Fibroblast of the aortic adventitia (primary cell): ENCODE measurements around the gene AATF. TPM values are rescaled to one million over a fixed set of nuclear protein-coding genes. Genes with fewer than 3 reads are reported as not detected.

Source experiments
- DNase-seq: peaks from one replicate; pipeline ENCODE4 v3.0.0-alpha.2; 2010; ENCODE audit warnings: low read depth
- H3K4me3 ChIP-seq: 2 replicates; pipeline ENCODE4 v1.5.1; 2011; ENCODE audit warnings: low read depth, mild to moderate bottlenecking, control low read depth, low read length, moderate library complexity
- CTCF ChIP-seq: IDR thresholded peaks from 2 replicates; pipeline ENCODE4 v1.5.1; 2011; ENCODE audit warnings: mild to moderate bottlenecking, low read length, control low read depth, inconsistent platforms; ENCODE audit not compliant: insufficient read depth
- total RNA-seq: library from RNA; depleted of rRNA; stranded (reverse); fragments of >200 nt; gene quantifications from 2 replicates; pipeline ENCODE4 v1.2.3, GENCODE V29; 2012; ENCODE audit warnings: low replicate concordance

The AATF gene
- 25.1 and 80.8 TPM in 2 replicates for total RNA-seq

- peak within 1 kb of the TSS; percentile 89 for H3K4me3 ChIP-seq
- DNase-seq: peak; percentile 93
- no peak for TF ChIP-seq CTCF
These were observed at the start of gene AATF for GRCh38 chr17:36948717-36949460. Gene AATF (plus strand): TSS chr17:36948954. CDS start chr17:36949126, 172 bp downstream.

- TF ChIP-seq CTCF: no peak
- no peak overlapping the region for H3K4me3 ChIP-seq
- DNase-seq: no peak
These were observed 49.2 kb upstream of the AATF start for GRCh38 chr17:36899250-36900159.

GRCh38 chr17:36900160-36900512 lies 48.6 kb upstream of the AATF start:
- DNase-seq: no peak
- no peak overlapping the region for H3K4me3 ChIP-seq
- no peak for TF ChIP-seq CTCF

DNA sequence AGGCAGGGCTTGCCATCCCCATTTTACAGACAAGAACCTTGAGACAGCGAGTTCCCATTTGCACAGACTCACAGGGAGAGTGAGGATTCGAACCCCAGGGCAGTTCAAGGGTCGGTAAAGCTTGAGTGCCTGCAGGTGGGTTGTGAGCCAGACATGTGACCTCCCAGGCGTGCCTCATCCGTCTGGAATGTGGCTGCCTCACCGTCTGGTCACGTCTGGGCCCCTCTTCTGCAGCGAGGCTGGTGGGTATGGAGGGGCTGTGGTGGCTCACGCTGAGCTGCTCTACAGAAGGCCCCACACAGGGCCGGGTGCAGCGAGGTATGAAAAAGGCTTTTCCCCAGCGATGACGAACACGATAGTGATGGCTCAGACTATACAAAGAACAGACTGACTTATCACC lies 47.2 kb upstream of the AATF start:
- no peak for TF ChIP-seq CTCF
- no peak overlapping the region for H3K4me3 ChIP-seq
- DNase-seq: peak; percentile 30

DNA sequence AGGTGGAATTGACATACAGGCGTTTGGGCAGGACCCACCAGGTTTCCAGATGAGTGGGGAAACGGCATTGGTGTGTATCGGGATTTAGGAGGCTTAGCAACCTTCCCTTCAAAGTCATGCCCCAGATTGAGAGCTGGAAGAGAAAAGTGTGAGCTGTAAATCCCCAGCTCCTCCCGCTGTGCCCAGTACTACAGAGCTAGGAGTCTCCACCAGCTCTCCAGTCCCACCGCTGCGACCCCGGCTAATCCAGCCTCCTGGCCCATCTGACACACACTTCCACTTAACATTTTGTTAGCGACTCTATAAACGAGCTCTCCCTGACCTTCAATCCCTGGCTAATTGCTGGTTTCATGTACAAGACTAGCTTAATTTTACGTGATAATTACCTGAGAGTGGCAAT lies 41.3 kb upstream of the AATF start:
- TF ChIP-seq CTCF: no peak
- H3K4me3 ChIP-seq: no peak overlapping the region
- no peak for DNase-seq

- no peak for DNase-seq
- no peak for TF ChIP-seq CTCF
- H3K4me3 ChIP-seq: no peak overlapping the region
These were observed 38.2 kb upstream of the AATF start for GRCh38 chr17:36910513-36910912.
